IPS-11a (cell line): ENCODE data around the gene SYNDIG1.

Source experiments
- H3K4me3 ChIP-seq: one replicate; pipeline ENCODE4 v1.5.1; 2013; ENCODE audit warnings: low read depth, low read length, control low read depth

Gene SYNDIG1

DNA sequence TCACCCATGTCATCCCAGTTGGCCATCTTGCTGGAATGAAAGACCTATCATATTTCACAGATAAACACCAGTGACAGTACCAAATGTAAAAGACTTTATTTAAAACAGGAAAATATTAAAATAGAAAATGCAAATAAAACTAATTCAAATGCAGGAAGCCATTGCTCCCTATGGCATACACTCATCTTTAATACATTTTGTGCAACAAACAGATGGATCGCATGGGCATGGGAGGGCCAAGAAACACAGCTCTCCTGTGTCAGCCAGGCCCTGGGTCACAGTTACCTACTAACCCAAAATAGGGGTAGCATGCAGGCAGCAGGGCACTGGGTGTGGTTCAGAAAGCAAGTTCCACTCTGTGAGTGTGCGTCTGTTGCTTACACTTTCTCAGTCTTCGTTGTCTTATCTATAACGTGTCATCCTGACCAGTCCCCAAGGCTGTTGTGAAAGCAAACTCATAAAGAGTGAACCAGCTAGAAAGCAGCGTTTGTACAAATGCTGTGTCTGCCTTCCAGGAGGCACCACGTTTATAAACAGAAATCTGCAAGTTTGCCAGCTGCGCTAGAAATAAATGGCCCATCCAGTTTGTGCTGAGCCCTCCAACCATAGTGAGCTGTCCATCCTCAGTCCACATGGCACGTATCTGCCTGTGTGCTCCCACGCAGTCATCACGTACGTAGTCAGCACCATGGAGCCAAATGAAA, 180.5 kb downstream of the SYNDIG1 start:
- no peak overlapping the region for H3K4me3 ChIP-seq

DNA sequence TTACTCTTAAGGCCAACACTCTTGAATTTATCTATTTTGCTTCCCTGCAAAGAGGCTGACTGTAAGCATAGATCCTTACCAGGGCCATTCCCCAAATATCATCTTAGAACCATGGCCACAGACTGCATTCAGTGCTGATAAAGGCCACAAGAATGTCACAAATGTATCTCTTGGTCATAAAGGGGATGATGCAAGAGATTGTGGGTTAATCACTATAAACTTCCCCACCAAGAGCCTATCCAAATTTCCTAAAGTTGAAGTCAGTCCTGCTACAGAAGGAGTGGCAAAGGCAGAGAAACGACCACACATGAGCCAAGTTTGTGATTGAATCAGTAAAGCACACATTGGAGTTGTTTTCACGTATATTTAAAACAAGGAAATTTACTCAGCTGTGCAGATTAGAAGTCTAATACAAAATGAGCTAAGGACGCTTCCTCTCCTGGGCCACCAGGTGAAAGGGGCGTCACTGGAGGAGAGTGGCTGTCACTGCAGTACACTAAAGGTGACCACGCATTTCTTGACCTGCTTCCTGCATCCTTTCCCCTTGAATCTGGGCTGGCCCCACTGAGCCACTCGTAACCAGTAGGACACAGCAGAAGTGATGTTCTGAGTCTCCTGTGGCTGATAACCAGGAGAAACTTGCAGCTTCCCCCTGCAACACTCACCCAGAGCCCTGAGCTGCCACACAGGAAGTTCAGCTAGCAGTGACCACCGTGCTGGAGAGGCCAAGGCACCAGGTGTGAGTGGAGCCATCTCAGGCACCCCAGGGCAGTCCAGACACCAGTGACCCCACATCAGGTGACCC, 181.9 kb downstream of the SYNDIG1 start:
- no peak overlapping the region for H3K4me3 ChIP-seq

DNA sequence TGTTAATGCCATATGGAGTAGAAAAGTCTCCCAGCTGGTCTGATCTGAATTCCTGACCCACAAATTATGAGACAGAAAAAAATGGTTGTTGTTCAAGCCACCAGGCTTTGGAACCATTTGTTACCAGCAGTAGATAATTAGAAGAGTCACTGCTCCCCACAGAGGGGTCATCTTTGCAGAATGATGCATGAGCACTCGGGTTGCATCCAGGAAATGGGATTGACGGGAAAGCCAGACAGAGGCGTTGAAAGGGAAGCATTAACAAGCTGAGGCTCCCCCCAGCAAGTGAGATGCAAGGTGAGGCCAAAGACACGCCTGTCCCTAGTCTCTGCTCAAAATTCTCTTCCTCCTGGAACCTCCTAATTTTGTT, 182.5 kb downstream of the SYNDIG1 start:
- no peak overlapping the region for H3K4me3 ChIP-seq

DNA sequence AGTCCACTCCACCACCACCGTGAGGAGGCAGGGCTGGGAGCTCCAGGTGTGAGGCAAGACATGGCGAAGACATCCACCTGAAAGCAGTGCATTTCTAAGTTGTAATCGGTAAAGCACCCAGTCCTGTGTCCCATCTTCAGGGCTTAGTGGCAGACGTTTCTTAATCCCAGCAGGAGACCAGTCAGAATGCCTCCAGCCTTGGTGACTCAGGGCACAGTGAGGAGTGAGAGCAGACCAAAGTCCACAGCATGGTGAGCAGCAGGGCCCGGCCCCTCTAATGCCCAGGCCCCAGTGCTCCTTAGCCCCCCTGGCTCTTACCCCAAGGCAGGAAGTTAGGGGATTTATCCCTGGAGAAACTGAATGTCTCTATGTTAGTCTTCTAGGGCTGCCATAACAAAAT, 183.9 kb downstream of the SYNDIG1 start:
- no peak overlapping the region for H3K4me3 ChIP-seq

DNA sequence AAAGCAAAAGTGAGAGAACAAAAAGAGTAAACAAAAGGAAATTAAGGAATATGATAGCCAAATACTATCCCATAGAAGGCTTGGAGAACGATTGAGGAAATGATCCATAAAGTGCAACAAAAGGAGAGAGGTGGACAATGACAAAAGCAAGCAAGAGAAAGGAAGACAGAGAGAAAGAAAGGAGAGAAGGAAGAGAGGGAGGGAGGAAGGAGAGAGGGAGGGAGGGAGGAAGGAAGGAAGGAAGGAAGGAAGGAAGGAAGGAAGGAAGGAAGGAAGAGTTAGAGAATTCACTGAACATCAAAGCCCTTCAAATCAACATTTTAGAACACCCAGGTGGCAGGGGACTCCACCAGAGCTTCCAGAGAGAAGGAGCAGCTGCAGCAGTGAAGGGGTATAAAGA, 185.0 kb downstream of the SYNDIG1 start:
- no peak overlapping the region for H3K4me3 ChIP-seq

DNA sequence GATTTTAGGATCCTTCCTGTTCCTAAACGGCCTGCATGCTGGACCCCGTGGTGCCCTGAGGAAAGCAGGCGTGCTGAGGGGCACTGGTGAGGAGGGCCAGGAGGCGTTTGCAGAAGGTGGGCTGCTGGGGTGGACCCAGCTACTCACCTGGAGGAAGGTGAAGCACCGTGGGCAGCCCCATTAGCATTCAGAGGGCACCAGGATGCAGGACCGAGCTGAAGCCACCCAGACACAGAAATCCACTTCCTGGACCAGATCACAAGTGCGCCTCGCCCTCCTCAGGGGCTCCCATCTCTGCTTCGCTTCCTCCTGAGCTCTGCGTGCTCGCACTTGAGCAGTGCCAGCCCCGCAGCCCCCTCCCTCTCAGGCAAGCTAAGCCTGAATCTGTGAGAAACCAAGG, 187.0 kb downstream of the SYNDIG1 start:
- H3K4me3 ChIP-seq = no peak overlapping the region

DNA sequence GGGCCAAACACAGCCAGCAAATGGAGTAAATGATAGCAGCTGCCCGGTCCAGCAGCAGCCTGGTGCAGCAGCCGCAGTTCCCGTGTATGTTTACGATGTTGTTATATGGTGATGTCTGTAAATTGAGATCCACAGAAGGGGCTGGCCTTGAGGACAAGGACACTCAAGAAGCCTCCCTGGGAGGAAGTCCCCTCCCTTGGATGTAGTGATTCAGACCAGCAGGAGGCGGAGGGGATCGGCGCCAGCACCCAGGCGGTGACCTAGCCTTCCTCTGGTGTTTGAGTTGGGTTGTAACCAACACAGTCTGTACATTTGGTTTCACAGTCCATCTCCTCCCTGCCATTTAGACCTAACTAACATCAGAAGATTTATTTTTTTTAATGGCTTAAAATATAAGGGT, 187.8 kb downstream of the SYNDIG1 start:
- no peak overlapping the region for H3K4me3 ChIP-seq

DNA sequence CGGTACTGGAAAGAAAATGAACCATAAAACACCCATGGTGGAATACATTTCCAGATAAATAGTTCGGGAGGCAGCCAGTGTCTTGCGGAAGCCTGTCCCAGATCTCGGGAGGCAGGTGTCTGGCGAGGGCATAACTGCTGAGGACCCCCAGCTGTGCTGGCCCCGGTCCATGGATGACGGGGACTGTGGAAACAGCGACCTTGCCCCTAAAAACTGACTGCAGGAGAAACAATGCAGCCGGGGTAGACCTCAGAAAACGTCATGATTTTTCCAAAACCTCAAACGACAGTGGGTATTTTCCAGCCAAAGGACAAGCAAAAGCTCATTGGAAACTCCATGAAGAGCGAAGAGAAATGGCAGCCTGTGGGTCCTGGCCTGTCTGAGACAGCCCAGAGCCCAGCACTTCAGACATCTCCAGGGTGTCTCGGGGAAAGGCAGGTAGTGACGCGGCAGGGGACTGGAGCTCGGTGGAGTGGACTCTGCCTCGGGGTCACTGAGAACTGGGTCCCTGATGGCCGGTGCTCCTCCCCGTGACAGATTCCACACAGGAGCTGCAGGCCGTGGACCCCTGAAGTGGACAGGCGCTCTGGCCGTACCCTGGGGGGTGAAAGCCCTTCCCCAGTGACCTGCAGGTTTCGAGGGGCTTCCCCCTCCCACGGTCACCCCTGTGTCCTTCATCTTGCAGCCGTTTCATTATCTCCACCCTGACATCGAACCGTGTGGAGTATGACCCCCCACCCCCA, 188.6 kb downstream of the SYNDIG1 start:
- H3K4me3 ChIP-seq = no peak overlapping the region

DNA sequence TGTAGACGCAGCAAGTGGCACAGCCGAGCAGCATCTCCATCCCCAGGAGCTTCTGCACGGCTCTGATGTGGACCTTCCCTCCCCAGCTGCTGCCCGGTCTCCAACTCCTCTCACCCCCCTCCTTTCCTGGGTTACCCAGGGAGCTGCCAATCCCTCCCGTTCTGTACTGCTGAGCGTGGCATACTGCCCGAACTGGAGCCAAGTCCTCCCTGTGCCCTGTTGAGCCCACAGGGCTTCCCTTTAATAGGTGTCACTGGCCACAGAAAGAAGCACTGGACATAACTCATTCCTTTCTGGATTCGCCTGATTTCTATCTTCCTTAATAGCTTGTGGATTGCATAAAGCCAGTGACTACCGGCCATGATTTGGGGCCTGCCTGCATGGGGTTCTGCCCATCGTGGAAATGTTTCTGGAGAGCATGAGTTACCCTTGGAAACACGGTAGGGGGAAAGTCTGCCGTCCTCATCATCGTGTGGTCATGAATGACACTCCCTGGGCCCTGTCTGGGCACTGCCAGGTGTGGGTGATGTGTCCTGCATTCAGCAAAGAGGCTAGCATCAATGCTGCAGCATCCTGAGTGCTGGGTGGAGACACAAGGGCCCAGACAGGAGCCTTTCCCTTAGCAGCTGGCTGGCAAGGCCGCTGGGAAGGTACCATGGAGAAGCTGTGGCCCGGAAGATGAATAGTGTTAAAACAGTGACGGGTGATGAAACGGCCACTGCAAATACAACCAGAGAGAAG, 189.7 kb downstream of the SYNDIG1 start:
- no peak overlapping the region for H3K4me3 ChIP-seq

DNA sequence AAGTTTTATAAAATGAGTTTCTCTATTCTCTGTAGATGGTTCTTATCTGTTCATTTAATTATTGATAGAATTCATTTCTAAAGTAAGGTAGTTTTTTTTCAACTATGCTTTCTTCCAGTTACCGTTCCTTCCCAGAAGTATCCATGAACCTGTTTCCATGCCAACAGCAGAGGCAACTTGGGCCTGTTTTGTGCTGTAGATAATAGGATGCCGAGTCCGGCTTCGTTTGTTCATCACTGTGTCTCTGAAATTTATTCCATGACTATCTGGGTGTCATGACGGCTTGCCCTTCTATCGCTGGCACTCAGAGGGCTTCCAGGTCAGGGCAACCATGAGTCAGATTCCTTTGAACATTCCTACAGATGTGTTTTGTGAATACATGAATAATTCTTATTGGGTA, 190.4 kb downstream of the SYNDIG1 start:
- no peak overlapping the region for H3K4me3 ChIP-seq

DNA sequence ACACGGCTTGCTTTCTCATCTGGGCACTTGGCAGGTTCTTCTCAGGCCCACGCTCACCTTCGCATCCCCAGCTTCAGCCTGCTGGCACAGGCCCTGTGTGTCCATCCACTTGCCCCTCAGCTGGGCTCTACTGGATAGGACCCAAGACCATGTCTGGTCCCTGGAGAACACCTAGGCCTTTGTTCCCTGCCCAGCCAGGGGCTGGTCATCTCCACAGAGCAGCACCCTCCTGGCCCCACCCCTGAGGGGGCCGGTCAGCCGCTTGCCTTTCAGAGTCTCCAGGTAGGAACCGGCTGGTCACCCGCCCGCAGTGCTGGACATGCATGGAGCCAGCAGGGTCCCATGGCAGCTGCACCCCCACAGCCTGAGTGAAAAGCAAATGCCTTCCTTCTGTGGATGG, 191.2 kb downstream of the SYNDIG1 start:
- H3K4me3 ChIP-seq = no peak overlapping the region

DNA sequence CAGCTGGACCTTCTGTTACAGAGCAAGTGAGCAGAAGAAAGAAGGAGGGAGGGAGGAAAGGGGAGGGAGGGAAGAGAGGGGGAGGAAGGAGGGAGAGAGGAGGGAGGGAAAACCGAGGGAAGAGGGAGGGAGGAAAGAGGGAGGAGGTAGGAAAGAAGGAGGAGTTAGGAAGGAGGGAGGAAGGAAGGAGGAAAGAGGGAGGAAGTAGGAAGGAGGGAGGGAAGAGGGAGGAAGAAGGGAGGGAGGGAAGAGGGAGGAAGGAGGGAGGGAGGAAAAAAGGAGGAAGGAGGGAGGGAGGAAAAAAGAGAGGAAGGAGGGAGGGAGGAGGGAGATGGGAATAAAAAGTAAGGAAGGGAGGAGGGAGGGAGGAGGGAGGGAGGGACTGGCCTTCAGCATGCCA, 191.8 kb downstream of the SYNDIG1 start:
- H3K4me3 ChIP-seq = no peak overlapping the region

DNA sequence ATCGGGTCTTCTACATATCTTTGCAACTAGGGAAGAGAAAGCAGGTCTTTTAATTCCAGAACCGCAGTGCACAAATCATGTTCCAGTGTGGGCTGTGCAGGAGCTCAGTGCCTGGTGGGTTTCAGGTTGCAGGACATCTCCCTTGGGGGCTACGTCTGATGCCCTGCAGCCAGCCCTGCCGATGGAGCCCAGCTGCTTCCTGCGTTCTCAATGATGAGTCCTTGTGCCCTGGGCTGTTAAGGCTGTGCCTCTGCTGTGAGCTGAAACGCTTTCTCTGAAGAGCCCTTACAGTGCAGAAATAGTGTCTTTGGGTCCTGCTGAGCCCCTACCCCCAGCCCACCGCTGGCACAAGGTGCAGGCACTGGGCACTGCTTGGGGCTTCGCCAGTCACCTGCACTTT, 192.9 kb downstream of the SYNDIG1 start:
- no peak overlapping the region for H3K4me3 ChIP-seq

DNA sequence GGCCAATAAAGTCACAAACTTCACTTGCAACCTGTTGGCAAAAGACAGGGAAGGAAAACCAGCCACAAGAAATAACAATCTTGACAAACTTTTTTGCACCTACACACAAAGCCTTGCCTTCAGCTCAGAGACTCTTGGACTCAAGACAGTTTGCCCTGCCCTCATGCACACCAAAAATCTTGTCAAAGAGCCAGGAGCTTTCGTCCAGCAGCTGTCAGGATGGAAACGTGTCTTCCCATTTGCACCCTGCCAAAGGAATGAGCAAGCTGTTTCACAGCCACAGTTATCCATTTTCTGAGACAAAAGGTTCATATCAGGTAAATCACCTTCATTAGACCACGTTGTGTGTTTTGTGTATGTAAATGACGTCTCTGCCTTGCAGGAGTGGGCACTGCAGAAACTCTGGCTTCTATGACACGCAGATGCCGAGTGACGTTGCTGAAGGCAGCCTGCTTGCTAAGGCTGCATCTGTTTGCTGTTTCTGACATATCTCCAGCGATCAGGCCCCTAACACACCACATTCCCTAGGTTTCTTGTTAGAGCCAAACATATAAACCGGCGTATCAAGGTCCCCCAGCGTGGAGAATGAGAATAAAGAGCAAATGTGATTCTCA, 193.4 kb downstream of the SYNDIG1 start:
- H3K4me3 ChIP-seq = no peak overlapping the region

DNA sequence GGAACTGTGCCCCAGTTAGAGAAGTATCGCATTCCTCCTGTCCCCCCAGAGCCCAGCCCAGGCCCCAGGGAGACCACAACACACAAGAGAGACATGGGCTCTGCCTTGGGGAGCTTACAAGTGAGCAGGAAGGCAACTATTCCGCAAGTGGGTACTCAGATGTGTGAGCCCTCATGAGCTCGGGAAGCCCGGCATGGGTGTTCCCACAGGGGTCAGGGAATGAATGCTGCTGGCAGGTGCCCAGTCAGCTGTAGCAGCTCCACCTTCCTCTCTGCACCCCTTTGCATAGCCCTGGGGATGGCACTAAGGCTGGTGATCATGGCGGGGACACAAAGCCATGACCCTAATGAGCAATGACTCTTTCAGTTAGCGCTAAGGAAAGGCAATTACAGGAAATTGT, 194.1 kb downstream of the SYNDIG1 start:
- no peak overlapping the region for H3K4me3 ChIP-seq

DNA sequence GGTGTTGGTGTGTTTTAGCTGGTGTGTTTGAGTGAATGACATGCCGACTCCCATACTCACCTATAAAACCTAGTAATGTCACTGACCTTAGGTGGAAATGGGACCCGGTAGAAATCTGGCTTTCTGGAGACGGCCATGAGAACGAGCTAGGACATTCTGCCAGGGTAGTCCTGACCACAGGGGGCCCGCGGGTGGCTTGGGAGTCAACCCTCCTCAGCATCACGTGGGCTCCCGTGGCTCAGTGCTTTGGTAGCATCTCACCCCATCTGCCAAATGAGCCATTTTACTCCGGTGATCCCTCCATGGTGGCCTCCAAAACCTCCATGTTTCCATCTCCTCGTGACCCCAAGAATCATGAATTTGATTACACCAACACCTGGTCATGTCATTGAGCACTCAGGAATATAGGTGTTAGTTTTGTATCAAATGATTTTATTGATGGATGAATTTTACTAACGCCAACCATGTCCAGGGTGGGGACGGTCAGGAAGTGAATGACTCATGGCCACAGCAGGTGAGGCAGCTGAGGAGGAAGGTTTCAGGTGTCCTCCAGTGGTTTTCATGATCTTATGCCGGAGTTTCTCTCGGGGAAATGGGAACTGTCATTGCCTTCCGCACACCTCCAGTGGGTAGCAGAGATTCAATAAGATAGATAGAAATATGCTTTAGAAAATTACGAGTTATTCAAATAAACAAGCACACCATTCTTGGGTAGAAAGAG, 195.0 kb downstream of the SYNDIG1 start:
- H3K4me3 ChIP-seq = no peak overlapping the region

DNA sequence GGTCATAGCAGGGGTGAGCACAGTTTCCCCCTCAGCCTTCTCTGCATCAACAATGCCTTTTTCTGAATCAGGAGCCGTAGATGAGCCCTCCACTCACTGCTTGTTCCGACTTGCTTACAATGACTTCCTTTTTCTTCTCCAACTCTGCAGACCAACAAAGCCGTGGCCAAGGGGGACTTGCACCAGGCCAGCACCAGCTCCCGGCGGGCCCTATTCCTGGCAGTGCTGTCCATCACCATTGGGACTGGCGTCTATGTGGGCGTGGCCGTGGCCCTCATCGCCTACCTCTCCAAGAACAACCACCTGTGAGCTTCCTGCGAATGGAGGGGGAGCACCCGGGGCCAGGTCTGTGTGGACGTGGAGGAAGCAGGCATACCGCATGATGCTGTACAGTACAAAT, 195.8 kb downstream of the SYNDIG1 start:
- no peak overlapping the region for H3K4me3 ChIP-seq

DNA sequence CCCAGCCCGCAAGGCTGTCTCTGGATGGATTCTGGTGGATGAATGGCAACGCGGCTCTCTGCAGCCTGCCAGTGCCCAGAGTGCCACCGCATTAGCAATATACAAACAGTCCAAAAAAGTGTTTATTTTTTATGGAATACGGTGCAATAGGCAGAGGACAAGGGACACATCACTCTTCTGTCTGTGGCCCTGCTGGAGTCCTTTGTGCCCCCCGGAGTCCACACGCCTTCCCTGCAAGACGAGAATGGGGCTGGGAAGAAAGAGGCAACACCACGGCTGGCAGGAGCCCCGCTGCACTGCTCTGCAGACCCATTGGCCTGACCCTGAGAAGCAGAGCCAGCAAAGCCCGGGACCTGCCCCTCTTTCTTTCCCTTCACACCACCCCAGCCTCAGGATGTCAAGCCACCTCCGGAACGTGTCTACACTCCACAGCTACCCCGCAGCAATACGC, 196.3 kb downstream of the SYNDIG1 start:
- H3K4me3 ChIP-seq = no peak overlapping the region

DNA sequence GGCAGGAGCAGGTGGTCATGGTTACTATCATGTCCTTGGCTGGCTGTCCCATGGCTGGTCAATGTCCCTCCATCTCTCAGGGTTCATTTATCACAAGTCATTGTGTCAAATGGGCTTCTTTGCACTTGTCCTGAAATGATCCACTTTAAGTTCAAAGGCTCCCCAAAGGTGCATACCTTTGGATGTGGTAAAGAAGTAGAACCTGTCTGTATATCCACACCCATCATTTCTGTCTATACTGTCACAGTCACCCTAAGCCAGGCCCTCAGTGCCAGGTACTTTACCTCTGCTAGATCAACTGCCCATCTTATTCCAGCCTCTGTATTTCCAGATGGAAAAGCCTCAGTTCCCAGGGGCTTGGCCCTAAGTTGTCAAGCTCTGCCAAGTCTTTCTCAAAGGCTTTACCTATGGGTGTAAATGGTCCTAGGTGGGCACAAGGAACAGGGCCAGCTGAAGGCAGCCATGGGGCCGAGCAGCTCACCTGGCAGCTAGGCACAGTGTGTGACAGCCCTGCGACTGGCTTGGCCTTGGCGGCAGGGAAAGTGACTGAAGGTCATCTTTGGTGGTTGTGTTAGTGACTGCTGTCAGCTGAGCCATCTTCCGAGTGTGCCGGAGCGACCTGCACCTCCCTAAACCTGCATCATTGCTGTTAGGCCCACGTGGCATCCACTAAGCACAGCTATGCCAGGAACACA, 198.4 kb downstream of the SYNDIG1 start:
- H3K4me3 ChIP-seq = no peak overlapping the region

DNA sequence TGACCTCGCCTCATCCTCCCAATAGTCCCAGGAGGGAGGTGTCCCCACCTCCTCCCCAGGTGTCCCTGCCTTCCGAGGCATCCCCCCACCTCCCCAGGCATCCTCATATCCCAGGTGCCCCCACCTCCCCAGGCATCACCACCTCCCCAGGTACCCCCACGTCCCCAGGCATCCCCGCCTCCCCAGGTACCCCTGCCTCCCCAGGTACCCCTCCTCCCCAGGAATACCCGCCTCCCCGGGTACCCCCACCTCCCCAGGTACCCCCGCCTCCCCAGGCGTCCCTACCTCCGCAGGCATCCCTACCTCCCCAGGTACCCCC, 198.9 kb downstream of the SYNDIG1 start:
- no peak overlapping the region for H3K4me3 ChIP-seq
